Measurements from ENCODE around the gene RSPH6A.

The RSPH6A gene

GRCh38 chr19:45785781-45786532 is 29.2 kb downstream of the RSPH6A start:
- ATAC-seq = no peak
- TF ChIP-seq CREB5 (CRISPR knock-in tag; IDR thresholded peaks at IDR 0.05; ENCODE audit: low read depth) = no peak
- no peak for TF ChIP-seq PPARA (CRISPR knock-in tag; IDR thresholded peaks at IDR 0.05; ENCODE audit: borderline replicate concordance)
- TF ChIP-seq PATZ1 (CRISPR knock-in tag; IDR thresholded peaks at IDR 0.05; ENCODE audit: borderline replicate concordance) = no peak
- TF ChIP-seq BACH2 (CRISPR knock-in tag; IDR thresholded peaks at IDR 0.05; ENCODE audit: borderline replicate concordance) = no peak

- TF ChIP-seq TCF4 (CRISPR knock-in tag; IDR thresholded peaks at IDR 0.05; ENCODE audit: borderline replicate concordance) (no peak), ISL1 (CRISPR knock-in tag; IDR thresholded peaks at IDR 0.05) (no peak), TSHZ2 (CRISPR knock-in tag; IDR thresholded peaks at IDR 0.05) (no peak), PPARA (CRISPR knock-in tag; IDR thresholded peaks at IDR 0.05; ENCODE audit: borderline replicate concordance) (no peak), ZNF565 (CRISPR knock-in tag; conservative IDR thresholded peaks at IDR 0.05; ENCODE audit: low read depth) (no peak), GLIS3 (CRISPR knock-in tag; IDR thresholded peaks at IDR 0.05) (no peak), TOX (CRISPR knock-in tag; IDR thresholded peaks at IDR 0.05; ENCODE audit: borderline replicate concordance) (no peak), PATZ1 (CRISPR knock-in tag; IDR thresholded peaks at IDR 0.05; ENCODE audit: borderline replicate concordance) (no peak), POU6F1 (CRISPR knock-in tag; IDR thresholded peaks at IDR 0.05; ENCODE audit: borderline replicate concordance, low read depth) (no peak), ZC3H10 (CRISPR knock-in tag; IDR thresholded peaks at IDR 0.05) (no peak), OSR1 (CRISPR knock-in tag; IDR thresholded peaks at IDR 0.05) (no peak), ZFP3 (CRISPR knock-in tag; IDR thresholded peaks at IDR 0.05) (no peak)
- no peak for ATAC-seq
Observed at GRCh38 chr19:45785097-45785496, 30.0 kb downstream of the RSPH6A start.

- ATAC-seq = no peak
- TF ChIP-seq ESRRG (CRISPR knock-in tag; IDR thresholded peaks at IDR 0.05) (no peak), CSRNP3 (CRISPR knock-in tag; IDR thresholded peaks at IDR 0.05) (no peak), CREB5 (CRISPR knock-in tag; IDR thresholded peaks at IDR 0.05; ENCODE audit: low read depth) (no peak), CSDC2 (CRISPR knock-in tag; IDR thresholded peaks at IDR 0.05) (no peak), PPARA (CRISPR knock-in tag; IDR thresholded peaks at IDR 0.05; ENCODE audit: borderline replicate concordance) (no peak), PATZ1 (CRISPR knock-in tag; IDR thresholded peaks at IDR 0.05; ENCODE audit: borderline replicate concordance) (no peak), ZFP30 (CRISPR knock-in tag; IDR thresholded peaks at IDR 0.05) (no peak), SNAI2 (CRISPR knock-in tag; IDR thresholded peaks at IDR 0.05) (no peak), ZNF70 (CRISPR knock-in tag; IDR thresholded peaks at IDR 0.05) (no peak), BACH2 (CRISPR knock-in tag; IDR thresholded peaks at IDR 0.05; ENCODE audit: borderline replicate concordance) (no peak), ISL1 (CRISPR knock-in tag; IDR thresholded peaks at IDR 0.05) (no peak), GLIS3 (CRISPR knock-in tag; IDR thresholded peaks at IDR 0.05) (no peak), ZNF8 (CRISPR knock-in tag; IDR thresholded peaks at IDR 0.05) (no peak), RARB (CRISPR knock-in tag; IDR thresholded peaks at IDR 0.05) (no peak)
Observed at GRCh38 chr19:45784096-45784495, 31.0 kb downstream of the RSPH6A start.
